ENCODE data around the gene LTF.

The LTF gene

DNA sequence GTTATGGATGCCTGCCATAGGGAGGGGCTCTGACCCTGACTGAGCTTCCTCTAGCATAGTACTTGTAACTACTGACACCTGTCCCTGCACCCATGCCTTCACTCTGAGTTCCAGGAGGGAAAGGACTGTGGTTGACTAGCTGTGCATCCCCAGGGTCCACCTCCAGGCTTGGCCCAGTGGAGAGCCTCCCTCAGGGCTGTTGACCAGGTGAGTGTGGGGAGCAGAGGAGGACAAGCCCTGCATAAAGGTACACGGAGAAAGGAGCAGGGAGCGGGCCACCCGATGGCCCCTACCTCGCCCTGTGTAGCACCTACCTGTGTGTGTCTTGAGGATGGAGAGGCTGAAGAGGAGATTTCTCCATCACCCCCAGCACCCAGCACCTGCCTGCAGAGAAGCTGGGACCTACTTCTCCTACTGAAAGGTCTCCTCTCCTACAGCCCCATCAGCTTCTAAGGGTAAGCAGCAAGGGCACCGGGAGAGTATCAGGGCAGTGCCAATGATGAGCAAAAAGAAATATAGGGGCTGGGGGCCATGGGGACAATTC, 6.7 kb upstream of the LTF start:
- H3K27ac ChIP-seq: no peak overlapping the region
- TF ChIP-seq, protein P1, sequence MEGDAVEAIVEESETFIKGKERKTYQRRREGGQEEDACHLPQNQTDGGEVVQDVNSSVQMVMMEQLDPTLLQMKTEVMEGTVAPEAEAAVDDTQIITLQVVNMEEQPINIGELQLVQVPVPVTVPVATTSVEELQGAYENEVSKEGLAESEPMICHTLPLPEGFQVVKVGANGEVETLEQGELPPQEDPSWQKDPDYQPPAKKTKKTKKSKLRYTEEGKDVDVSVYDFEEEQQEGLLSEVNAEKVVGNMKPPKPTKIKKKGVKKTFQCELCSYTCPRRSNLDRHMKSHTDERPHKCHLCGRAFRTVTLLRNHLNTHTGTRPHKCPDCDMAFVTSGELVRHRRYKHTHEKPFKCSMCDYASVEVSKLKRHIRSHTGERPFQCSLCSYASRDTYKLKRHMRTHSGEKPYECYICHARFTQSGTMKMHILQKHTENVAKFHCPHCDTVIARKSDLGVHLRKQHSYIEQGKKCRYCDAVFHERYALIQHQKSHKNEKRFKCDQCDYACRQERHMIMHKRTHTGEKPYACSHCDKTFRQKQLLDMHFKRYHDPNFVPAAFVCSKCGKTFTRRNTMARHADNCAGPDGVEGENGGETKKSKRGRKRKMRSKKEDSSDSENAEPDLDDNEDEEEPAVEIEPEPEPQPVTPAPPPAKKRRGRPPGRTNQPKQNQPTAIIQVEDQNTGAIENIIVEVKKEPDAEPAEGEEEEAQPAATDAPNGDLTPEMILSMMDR (conservative IDR thresholded peaks at IDR 0.05): no peak

DNA sequence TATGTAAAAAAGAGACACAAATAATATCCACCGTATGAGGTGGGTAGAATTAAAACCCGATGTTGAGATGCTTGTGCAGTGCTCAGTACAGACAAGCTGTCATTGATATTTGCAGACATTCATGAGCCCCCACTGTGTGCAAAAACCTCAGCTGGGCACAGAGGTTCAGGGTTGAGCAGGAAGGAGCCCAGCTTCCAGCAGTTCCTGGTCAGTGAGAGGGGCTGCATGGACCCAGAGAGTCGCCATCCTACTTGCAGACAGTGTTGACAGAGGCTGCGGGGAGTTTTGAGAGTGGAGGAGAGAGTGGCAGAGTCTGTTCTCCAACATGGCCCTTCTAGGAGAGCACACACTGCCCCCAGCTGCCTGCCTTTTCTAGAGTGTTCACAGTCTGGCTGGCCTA, 6.1 kb upstream of the LTF start:
- no peak overlapping the region for H3K27ac ChIP-seq
- TF ChIP-seq, protein P1 (conservative IDR thresholded peaks at IDR 0.05): no peak

DNA sequence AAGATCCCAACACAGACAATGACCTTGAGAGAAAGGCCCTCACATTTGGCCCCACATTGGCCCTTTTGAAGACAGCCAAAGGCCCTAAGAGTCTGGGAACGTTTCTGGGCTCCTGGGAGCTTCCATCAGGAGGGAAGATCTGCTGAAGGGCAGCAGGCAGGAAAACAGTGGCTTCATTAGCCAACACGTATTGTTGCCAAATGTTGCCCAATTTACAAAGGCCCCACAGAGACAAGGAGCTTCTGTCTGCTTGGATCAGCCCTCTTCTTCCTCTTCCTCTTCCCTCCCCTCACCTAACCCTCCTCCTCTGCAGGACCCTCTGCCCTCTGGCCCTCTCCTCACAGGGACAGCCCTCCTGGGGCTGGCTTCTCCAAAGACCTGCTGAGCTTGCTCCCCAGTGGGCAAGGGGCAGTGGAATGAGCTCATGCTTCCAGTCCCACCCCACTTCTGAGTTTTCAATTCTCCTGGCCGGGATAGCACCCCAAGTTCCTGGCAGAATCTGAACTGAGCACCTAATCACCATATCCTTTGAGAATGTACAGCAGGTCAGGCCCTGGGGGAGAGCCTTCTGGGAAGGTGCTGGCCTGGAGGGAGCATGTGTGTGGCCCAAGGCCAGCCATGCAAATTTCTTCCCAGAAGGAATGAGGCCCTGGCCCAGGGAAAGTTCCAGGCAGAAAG, 5.1 kb upstream of the LTF start:
- H3K27ac ChIP-seq: no peak overlapping the region
- TF ChIP-seq, protein P1 (conservative IDR thresholded peaks at IDR 0.05): no peak

DNA sequence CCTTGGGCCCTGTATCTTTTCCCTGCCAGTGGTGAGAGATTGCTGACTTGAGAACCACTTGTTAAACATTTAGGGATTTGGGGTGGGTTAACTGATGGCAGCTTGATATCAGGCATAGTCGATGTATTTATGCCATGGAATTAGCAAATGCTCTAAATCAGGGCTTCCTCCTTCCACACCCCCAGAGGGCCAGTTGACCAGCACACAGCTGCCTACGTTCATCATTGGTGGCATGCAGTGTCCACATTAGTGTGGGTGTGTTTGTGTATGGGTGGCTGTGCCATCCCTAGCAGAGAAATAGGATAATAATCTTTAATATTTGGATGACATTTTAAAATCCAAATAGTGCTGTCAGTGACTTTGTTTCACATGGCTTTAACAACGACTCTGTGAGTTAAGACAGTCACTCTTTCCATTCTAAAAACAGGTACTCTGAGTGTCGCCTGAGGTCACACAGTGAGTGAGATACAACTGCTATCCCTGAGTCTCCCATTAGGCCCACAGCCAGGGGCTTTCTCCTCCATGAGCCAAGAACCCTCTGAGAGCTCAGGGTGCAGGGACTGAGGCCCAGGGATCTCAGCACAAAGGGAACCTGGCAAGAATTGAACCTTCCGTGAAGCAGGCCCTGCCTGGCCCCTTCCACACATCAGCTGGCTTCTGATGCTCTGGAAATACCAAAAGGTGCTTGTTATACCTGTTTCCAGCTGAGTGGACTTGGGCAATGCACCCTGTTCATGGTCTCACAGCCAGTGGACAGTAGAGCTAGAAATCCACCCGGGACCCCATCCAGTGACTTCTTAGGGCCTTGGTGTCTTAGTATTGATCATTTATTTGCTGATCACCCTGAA, 4.3 kb upstream of the LTF start:
- no peak overlapping the region for H3K27ac ChIP-seq
- TF ChIP-seq, protein P1 (conservative IDR thresholded peaks at IDR 0.05): no peak

DNA sequence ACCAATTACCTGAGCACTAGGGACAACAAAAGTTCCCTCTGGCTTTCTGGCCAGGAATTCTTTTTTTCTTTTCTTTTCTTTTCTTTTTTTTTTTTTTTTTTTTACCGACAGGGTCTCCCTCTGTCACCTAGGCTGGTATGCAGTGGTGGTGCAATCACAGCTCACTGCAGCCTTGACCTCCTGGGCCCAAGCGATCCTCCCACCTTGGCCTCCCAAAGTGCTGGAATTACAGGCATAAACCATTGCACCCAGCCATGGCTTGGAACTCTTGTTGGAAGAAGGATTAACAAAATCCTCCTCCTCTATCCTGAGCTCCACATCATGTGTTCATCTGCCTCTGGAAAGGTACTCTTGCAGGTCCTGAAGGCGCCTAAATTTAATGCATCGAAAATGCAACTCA, 2.9 kb upstream of the LTF start:
- TF ChIP-seq, protein P1 (conservative IDR thresholded peaks at IDR 0.05): no peak
- no peak overlapping the region for H3K27ac ChIP-seq

DNA sequence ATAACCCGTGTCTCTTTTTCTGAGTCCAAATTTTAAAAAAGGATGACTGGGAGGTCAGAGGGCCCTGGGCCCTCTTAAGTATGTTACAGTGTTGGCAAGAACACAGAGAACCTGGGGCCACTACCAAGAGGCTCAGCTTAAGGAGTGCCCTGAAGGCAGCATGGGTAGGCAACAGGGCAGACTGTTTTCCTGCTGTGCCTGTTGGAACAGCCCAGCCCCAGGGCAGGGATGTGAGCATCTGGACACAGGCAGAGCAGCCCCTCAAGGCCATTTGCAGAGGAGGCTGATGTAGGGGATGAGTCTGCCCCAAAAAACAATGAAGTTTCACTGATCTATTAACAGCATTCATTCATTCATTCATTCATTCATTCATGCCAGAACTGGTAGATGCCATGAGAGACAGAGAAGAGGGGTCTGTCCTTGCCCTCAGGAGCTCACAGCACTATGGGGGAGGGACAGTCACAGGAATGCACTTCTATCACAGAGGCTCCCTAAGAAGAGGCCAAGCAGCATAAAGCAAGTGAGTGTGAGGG, 2.2 kb upstream of the LTF start:
- H3K27ac ChIP-seq: peak overlapping the region; percentile 36; the same call in 1 of the 2 replicates
- TF ChIP-seq, protein P1 (conservative IDR thresholded peaks at IDR 0.05): no peak

DNA sequence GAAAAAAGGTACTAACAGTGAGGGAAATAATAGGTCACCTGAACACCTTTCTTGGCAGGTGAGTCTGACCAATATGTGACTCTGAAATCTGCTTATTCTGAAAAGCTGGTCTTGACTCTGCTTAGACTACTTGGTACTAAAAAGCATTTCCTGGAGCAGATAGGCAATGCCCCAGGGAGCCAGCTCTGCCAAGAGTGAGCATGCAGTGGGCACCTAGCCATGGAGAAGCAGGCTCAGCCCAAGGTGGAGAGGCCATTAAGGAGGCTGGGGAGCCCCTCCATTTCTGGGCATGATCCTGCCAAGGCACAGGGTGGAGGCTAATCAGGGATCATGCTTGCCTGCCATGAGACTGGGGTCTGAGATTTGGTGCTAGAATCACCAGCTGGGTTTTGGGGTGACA, 1.6 kb upstream of the LTF start:
- TF ChIP-seq, protein P1 (conservative IDR thresholded peaks at IDR 0.05): no peak
- H3K27ac ChIP-seq: peak overlapping the region; percentile 36
